ENCODE results near the gene COX7B.

Gene COX7B

DNA sequence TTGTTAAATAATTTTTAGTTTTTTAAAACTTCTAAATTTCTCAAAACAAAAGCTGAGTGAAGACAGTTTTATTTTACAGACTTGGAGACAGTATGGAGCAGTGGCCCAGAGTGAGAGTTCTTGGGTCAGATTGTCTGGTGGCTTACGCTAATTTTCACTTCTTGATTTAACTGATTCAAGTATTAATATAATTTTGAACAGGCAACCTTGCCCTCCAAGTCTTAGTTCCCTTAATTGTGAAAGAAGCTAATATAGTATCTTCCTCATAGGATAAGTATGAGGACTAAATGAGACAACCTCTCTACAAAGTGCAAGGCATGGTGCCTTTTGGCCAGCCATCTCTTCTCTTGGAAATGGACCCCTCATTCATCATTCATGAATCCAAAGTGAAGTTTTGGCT is 36.6 kb downstream of the COX7B start (continued):
- TF ChIP-seq ZNF621 (tag by site-specific recombination; IDR thresholded peaks at IDR 0.05) (no peak), ZNF571 (tag by site-specific recombination; IDR thresholded peaks at IDR 0.05) (no peak), ZBTB48 (tag by site-specific recombination; IDR thresholded peaks at IDR 0.05) (no peak), ZNF175 (tag by site-specific recombination; IDR thresholded peaks at IDR 0.05) (no peak), ZNF473 (tag by site-specific recombination; IDR thresholded peaks at IDR 0.05) (no peak), ZNF248 (tag by site-specific recombination; IDR thresholded peaks at IDR 0.05) (no peak), ZNF510 (tag by site-specific recombination; IDR thresholded peaks at IDR 0.05; ENCODE audit: insufficient replicate concordance) (no peak)
- TF ChIP-seq, protein P1, sequence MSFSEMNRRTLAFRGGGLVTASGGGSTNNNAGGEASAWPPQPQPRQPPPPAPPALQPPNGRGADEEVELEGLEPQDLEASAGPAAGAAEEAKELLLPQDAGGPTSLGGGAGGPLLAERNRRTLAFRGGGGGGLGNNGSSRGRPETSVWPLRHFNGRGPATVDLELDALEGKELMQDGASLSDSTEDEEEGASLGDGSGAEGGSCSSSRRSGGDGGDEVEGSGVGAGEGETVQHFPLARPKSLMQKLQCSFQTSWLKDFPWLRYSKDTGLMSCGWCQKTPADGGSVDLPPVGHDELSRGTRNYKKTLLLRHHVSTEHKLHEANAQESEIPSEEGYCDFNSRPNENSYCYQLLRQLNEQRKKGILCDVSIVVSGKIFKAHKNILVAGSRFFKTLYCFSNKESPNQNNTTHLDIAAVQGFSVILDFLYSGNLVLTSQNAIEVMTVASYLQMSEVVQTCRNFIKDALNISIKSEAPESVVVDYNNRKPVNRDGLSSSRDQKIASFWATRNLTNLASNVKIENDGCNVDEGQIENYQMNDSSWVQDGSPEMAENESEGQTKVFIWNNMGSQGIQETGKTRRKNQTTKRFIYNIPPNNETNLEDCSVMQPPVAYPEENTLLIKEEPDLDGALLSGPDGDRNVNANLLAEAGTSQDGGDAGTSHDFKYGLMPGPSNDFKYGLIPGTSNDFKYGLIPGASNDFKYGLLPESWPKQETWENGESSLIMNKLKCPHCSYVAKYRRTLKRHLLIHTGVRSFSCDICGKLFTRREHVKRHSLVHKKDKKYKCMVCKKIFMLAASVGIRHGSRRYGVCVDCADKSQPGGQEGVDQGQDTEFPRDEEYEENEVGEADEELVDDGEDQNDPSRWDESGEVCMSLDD (tag by site-specific recombination; IDR thresholded peaks at IDR 0.05): no peak

DNA sequence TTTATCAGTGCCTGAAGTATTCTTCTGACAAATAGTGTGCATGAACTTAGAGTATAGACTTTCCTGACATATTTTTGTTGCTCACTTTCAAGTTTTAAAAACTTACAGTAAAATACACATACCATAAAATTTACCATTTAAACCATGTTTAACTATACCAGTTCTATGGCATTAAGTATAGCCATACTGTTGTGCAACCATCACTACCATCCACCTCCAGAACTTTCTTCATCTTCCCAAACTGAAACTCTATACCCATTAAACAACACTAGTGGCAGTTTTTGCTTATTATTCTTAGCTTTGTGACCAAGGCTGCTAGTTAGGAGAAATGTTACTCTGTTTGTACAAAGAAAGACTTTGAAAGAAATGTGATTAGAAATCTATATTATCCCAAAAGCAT is 37.0 kb downstream of the COX7B start:
- Histone ChIP-seq H3K9me3 (ENCODE audit: control insufficient read depth, insufficient read depth, low read depth, low read length) (no peaks in the 10 kb centered on the region), H3K4me1 (ENCODE audit: control insufficient read depth, insufficient read depth, low read length) (no peaks in the 10 kb centered on the region), H3K27ac (ENCODE audit: extremely low read depth, low read depth, low read length) (no peak overlapping the region), H3K36me3 (ENCODE audit: control insufficient read depth in 2 of 2, insufficient read depth in 1 of 2, low read length in 2 of 2) (no peaks in the 10 kb centered on the region), H3K4me3 (ENCODE audit: low read depth, low read length) (no peak overlapping the region)
- CTCF ChIA-PET: interaction anchor here (0.5 to 0.7 kb wide), 2 partner anchors 49 to 822 kb away, joined by 3 read pairs; no protein-coding TSS in a partner anchor
- TF ChIP-seq ZNF792 (tag by site-specific recombination; IDR thresholded peaks at IDR 0.05) (no peak), ZNF560 (tag by site-specific recombination; IDR thresholded peaks at IDR 0.05; ENCODE audit: borderline replicate concordance) (no peak), ZNF670 (tag by site-specific recombination; IDR thresholded peaks at IDR 0.05; ENCODE audit: low read depth) (no peak), ZNF19 (tag by site-specific recombination; IDR thresholded peaks at IDR 0.05; ENCODE audit: low read depth) (no peak), ZSCAN23 (tag by site-specific recombination; IDR thresholded peaks at IDR 0.05) (no peak), ZNF24 (tag by site-specific recombination; IDR thresholded peaks at IDR 0.05) (no peak)
- TF ChIP-seq, protein P2, sequence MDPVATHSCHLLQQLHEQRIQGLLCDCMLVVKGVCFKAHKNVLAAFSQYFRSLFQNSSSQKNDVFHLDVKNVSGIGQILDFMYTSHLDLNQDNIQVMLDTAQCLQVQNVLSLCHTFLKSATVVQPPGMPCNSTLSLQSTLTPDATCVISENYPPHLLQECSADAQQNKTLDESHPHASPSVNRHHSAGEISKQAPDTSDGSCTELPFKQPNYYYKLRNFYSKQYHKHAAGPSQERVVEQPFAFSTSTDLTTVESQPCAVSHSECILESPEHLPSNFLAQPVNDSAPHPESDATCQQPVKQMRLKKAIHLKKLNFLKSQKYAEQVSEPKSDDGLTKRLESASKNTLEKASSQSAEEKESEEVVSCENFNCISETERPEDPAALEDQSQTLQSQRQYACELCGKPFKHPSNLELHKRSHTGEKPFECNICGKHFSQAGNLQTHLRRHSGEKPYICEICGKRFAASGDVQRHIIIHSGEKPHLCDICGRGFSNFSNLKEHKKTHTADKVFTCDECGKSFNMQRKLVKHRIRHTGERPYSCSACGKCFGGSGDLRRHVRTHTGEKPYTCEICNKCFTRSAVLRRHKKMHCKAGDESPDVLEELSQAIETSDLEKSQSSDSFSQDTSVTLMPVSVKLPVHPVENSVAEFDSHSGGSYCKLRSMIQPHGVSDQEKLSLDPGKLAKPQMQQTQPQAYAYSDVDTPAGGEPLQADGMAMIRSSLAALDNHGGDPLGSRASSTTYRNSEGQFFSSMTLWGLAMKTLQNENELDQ (tag by site-specific recombination; IDR thresholded peaks at IDR 0.05; ENCODE audit: low read depth): no peak
- POLR2A ChIA-PET: no interaction called here

DNA sequence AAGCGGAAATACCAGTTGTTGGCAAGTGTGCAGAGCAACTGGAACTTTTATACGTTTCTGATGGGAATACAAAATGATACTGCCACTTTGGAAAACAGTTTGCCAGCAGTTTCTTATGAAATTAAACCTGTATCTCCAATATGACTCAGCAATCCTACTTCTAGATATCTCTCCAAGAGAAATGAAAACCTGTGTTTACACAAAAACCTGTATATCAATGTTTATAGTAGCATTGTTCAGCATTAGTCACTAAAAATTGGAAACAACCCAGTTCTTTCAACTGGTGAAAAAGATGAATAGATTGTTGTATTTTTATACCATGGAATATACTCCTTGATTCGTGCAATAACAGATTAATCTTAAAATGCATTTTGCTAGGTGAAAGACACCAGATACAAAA is 38.0 kb downstream of the COX7B start:
- Histone ChIP-seq H3K36me3 (ENCODE audit: control insufficient read depth in 2 of 2, insufficient read depth in 1 of 2, low read length in 2 of 2) (no peaks in the 10 kb centered on the region), H3K9me3 (ENCODE audit: control insufficient read depth, insufficient read depth, low read depth, low read length) (no peaks in the 10 kb centered on the region), H3K4me1 (ENCODE audit: control insufficient read depth, insufficient read depth, low read length) (no peaks in the 10 kb centered on the region), H3K27ac (ENCODE audit: extremely low read depth, low read depth, low read length) (no peak overlapping the region), H3K4me3 (ENCODE audit: low read depth, low read length) (no peak overlapping the region)
- CTCF ChIA-PET: no interaction called here
- POLR2A ChIA-PET: no interaction called here
- no peak for TF ChIP-seq KLF9 (tag by site-specific recombination; IDR thresholded peaks at IDR 0.05; ENCODE audit: low read depth)
- TF ChIP-seq ZNF266 (tag by site-specific recombination; IDR thresholded peaks at IDR 0.05; ENCODE audit: low read depth): no peak
- no peak for TF ChIP-seq FEZF1 (tag by site-specific recombination; IDR thresholded peaks at IDR 0.05)
- TF ChIP-seq HOXA7 (CRISPR knock-in tag; IDR thresholded peaks at IDR 0.05; ENCODE audit: borderline replicate concordance): no peak
- TF ChIP-seq ZNF423 (tag by site-specific recombination; IDR thresholded peaks at IDR 0.05): no peak
- no peak for TF ChIP-seq OVOL3 (tag by site-specific recombination; IDR thresholded peaks at IDR 0.05)
- no peak for TF ChIP-seq ZNF664 (tag by site-specific recombination; IDR thresholded peaks at IDR 0.05)
- TF ChIP-seq ZNF837 (tag by site-specific recombination; IDR thresholded peaks at IDR 0.05): no peak
- TF ChIP-seq ZNF777 (tag by site-specific recombination; IDR thresholded peaks at IDR 0.05; ENCODE audit: borderline replicate concordance): no peak
- TF ChIP-seq ZNF654 (tag by site-specific recombination; IDR thresholded peaks at IDR 0.05; ENCODE audit: low read depth): no peak
- TF ChIP-seq ZNF747 (tag by site-specific recombination; IDR thresholded peaks at IDR 0.05): no peak
- TF ChIP-seq YY2 (tag by site-specific recombination; IDR thresholded peaks at IDR 0.05): no peak
- TF ChIP-seq ZFP3 (tag by site-specific recombination; IDR thresholded peaks at IDR 0.05; ENCODE audit: low read depth): no peak
- TF ChIP-seq, protein P3, sequence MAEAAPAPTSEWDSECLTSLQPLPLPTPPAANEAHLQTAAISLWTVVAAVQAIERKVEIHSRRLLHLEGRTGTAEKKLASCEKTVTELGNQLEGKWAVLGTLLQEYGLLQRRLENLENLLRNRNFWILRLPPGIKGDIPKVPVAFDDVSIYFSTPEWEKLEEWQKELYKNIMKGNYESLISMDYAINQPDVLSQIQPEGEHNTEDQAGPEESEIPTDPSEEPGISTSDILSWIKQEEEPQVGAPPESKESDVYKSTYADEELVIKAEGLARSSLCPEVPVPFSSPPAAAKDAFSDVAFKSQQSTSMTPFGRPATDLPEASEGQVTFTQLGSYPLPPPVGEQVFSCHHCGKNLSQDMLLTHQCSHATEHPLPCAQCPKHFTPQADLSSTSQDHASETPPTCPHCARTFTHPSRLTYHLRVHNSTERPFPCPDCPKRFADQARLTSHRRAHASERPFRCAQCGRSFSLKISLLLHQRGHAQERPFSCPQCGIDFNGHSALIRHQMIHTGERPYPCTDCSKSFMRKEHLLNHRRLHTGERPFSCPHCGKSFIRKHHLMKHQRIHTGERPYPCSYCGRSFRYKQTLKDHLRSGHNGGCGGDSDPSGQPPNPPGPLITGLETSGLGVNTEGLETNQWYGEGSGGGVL (tag by site-specific recombination; IDR thresholded peaks at IDR 0.05): no peak
- TF ChIP-seq KLF16 (tag by site-specific recombination; IDR thresholded peaks at IDR 0.05): no peak

Data from HEK293 (cell line).